Sigmoid colon (tissue), 3 donors: ENCODE results near the gene SYCE1.

Source experiments
- CTCF ChIP-seq, 4 experiments: fragments of 450-650 bp in 3 of 4; fragments of 200-600 bp in 1 of 4; IDR thresholded peaks; one replicate each; pipeline ENCODE4 v1.5.1; 2016 to 2019; ENCODE audit warnings: antibody characterized with exemption in 4 of 4, mild to moderate bottlenecking in 3 of 4, moderate library complexity in 2 of 4
- POLR2A ChIP-seq, 2 donors: fragments of 450-650 bp; IDR thresholded peaks; one replicate each; pipeline ENCODE4 v1.6.1; 2016; ENCODE audit warnings: antibody characterized with exemption in 2 of 2, mild to moderate bottlenecking in 2 of 2, moderate library complexity in 2 of 2

GRCh38 chr10:133528845-133529575, 36.4 kb downstream of the SYCE1 start:
- TF ChIP-seq CTCF (IDR thresholded peaks at IDR 0.05) (no peak), POLR2A (IDR thresholded peaks at IDR 0.05) (no peak)
